Neural progenitor cell (in vitro differentiated cells): ENCODE data around the gene S100PBP.
A peak's percentile ranks its signal among the peaks of the same experiment; 100 is the strongest.

Experiments used
- CTCF ChIP-seq: fragments of 200-600 bp; sonication (generic); IDR thresholded peaks from 2 replicates; pipeline ENCODE4 v1.5.1; 2017; ENCODE audit warnings: antibody characterized with exemption, mild to moderate bottlenecking
- EZH2 ChIP-seq: fragments of 200-600 bp; sonication (generic); IDR thresholded peaks from 2 replicates; pipeline ENCODE4 v1.6.1; 2017; ENCODE audit warnings: antibody characterized with exemption, mild to moderate bottlenecking, moderate library complexity

DNA sequence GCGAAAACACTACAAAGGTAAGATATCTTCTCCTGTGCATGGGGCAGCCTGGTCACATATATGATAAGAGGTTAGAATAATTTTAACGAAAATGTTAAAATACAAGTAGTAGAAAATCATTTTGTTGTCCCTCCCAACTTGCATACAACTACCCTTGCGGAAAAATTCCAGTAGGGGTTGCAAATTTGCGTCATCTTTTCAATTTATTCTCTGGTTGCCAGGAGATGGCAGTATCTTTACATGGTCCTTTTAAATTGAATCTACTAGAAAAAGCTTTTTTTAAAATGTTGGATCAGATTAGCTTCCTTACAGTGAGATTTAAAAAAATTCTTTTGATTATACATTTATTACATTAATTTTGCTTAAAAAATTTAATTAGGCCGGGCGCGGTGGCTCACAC lies 10.9 kb downstream of the S100PBP start:
- TF ChIP-seq CTCF: peak; percentile 32
- TF ChIP-seq EZH2: no peak
